NCI-H187 (cell line): ENCODE data around the gene SAFB2.
"Not testable (repeated sequence)": the region's sequence is repeated elsewhere in the genome, so short reads cannot be mapped to it uniquely, and the experiment has no call there.

ENCODE experiments used
- DNase-seq, 2 experiments: peaks; one replicate each; lab custom pipeline; 2025; lab: John Stamatoyannopoulos, UW

The SAFB2 gene

GRCh38 chr19:5632657-5633056, 10.1 kb upstream of the SAFB2 start:
- no peak for DNase-seq

GRCh38 chr19:5632241-5632612, 9.7 kb upstream of the SAFB2 start:
- no peak for DNase-seq

GRCh38 chr19:5631567-5632240, 9.1 kb upstream of the SAFB2 start:
- DNase-seq: no peak

- no peak for DNase-seq
Measured at GRCh38 chr19:5628919-5629481, 6.4 kb upstream of the SAFB2 start.

DNA sequence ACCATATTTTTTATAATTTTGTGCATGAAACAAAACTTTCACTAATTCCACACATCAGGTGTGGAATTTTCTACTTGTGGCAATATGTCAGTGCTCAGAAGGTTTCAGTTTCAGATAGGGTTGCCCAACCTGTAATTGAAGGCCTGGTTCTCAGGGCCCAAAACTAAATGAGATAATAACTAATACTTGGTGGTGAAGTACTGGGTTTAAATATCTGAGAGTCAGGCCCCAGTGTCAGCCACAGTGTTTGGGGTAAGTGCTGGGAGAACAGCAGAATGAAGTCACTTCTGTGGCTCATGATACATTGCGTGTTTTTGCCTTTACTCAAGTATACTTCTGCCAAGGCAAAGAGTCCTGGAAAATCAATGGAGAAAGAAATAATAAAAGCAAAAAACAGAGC, 5.9 kb upstream of the SAFB2 start:
- DNase-seq: no peak

- DNase-seq: no peak
Measured at GRCh38 chr19:5627395-5627904, 4.9 kb upstream of the SAFB2 start.

DNA sequence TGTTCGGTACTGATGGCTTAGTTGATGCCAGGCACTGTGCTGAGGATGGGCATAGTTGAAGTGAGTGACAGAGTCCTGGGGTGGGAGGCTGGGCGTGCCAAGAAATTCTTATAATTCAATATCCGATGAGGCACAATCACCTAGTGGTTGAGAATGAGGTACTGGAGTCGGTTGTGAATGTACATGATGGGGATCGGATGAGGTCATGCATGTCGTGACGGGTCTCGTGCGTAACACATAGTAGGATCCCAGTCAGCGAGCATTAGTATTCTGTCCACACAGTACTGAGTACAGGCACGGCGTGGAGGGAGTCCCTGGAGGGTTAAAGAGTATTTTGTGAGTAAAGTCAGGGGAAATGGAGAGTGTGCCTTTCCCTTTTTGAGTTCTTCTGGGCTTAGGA, 3.1 kb upstream of the SAFB2 start:
- no peak for DNase-seq

DNA sequence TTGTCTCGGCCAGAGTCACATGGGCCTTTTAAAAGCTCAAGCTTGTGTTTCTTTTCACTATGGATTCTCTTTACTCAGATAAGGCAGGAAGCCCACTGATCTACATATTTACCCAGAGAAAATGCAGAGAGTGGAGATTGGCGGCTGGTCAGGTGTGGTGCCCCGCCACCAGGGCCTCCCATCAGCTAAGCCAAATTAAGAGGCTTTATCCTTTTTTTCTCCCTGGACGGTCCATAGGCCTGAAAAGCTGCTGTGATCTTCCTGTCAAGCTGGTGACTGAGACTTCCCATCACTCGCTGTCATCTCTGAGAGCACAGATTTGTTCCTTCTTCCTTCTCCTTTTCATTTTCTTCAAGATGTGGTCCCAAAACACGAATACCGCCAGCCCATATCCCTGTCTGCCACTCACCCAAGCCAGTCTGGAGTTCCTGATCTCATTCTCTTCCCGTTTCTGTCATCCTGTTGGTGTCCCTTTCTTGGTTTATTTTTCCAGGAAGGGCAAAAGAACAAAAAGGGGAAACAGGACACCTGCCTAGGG, 2.2 kb upstream of the SAFB2 start:
- DNase-seq: no peak

DNA sequence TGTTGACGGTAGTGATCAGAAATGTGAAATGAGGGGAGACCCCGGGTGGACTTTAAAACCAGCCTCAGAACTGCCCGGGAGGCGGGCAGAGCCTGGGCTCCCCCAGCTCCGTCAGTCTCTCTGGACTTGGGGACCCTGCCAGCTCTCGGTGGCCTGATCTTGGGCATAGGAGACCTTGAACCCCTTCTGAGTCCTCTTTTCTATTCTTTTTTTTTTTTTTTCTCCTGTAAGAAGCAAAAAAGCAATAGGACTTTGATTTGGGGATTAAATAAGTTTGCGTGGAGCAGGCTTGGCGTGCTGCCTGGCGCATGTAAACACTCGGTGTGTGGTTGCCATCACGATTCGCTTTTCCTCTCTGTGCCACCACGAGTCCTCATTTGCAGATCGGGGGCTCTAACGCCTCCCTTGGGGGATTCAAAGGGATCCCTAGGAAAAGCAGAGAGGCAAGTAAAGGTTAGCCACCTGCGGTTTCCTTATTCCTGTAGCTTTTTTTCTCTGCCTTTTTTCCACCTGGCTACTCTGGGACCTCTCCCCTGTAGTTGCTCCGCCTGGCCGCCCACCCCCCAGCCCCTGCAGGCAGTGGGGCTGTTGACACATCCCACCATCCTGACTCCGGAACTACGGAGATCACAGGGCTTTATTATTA, 1.6 kb upstream of the SAFB2 start:
- DNase-seq: no peak

DNA sequence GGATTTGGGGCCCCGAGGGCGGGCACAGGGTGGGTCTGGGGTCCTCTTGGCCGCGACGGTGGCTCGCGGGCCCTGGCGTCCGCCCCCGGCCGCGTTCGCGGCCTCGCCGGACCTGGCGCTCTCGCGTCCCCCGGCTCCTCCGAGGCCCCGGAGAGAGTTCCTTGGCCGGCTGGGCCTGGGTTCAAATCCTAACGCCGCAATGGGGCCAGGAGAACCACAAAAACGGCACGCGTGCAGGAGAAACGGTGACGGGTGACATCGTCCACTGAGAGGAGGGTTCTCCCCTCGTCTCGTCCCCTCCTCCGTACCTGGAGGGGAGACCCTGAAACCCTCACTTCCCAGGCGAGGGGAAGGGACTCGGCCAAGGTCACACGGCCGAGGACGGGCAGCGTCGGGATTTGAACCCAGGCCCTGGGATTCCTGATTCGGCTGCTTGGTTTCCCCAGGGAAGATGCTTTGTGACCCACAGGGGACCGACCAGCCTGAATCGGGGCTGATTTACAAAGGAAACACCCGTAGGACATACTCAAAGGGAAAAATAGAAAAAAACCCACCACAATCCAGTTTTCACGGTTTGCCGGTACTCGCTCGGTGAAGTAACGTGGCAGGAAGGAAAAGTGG, 931 bp upstream of the SAFB2 start:
- no peak for DNase-seq

GRCh38 chr19:5621945-5622464, 571 bp downstream of the SAFB2 start:
- DNase-seq: no peak

- DNase-seq: no peak
Measured at GRCh38 chr19:5621311-5621944, 1.1 kb downstream of the SAFB2 start.

GRCh38 chr19:5619946-5620345, 2.6 kb downstream of the SAFB2 start:
- no peak for DNase-seq

DNA sequence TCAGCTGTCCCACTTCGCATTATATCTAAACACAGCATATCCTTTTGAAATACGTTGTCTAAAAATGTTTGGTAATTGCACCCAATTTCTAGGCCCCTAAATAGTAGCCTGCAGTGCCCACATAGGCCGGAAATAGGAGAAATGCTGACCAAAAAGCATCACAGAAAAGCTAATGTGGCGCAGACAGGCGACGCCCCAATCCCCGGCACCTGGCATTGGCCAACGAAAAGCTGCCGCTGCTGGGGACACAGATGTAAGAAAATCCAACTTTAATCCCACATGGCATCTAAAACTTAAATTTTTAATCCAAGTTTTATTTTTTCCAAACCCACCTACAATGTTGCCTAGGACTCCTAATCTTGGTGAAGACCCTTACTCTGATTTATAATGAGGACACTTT, 4.0 kb downstream of the SAFB2 start:
- DNase-seq: no peak

DNA sequence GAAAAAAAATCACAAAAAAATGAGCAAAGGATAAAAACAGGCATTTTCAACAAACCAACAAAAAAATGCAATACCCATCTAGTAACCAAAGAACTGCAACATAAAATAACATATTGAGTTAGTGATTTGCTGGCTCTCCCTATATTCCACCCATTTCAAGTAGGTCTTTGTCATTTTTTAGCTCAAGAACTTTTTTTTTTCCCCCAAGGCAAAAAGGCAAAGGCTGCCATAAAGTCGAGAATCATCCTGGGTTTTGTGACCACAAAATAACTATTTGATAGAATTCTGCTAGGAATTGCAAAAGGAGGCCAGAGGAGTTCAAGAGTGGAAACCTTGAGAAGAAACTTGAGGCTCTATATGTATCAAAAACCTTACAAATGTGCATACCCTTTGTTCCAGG, 5.5 kb downstream of the SAFB2 start:
- DNase-seq: no peak

GRCh38 chr19:5615756-5616327, 6.7 kb downstream of the SAFB2 start:
- no peak for DNase-seq

GRCh38 chr19:5612891-5613865, 9.4 kb downstream of the SAFB2 start:
- no peak for DNase-seq

DNA sequence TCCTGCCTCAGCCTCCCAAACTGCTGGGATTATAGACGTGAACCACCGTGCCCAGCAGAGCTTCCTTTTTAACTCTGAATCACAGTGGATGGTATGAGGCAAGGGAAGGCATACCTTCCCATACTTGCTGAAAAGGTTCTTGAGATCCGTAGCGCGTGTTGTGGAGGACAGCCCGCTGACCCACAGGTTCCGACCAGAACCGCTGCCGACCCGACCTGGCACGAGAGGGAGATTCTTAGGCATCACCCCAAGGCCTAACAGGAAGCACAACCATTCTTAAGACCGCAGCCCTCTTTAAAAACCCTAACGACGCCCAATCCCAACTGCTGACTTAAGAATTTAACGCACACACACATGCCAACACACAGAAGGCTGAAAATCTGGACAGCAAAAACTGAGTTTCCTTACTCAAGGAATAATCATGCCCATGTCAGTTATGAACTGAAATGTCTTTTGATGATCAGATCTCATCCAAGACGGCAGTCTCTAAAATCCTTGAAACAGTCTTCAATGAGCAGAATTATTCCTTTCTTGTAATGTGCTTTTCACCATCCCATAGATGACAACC, 12.6 kb downstream of the SAFB2 start:
- no peak for DNase-seq

DNA sequence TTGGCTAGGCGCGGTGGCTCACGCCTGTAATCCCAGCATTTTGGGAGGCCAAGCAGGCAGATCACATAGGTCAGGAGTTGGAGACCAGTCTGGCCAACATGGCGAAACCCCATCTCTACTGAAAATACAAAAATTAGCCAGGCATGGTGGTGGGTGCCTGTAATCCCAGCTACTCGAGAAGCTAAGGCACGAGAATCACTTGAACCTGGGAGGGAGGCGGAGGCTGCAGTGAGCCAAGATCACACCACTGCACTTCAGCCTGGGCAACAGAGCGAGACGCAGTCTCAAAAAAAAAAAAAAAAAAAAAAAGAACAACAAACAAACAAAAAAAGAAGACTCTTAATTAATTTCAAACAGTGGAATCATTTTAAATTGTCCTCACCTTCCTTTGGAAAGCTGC, 13.8 kb downstream of the SAFB2 start:
- DNase-seq: not testable (repeated sequence)

GRCh38 chr19:5608291-5608690, 14.3 kb downstream of the SAFB2 start:
- DNase-seq: no peak
